Limb (tissue), 2 donors: ENCODE results near the gene SF3A1.

Experiments
- DNase-seq, 2 donors: peaks; one replicate each; pipeline ENCODE4 v3.0.0-alpha.2; 2016; ENCODE audit errors: extremely low spot score in 2 of 2

SF3A1 gene

DNA sequence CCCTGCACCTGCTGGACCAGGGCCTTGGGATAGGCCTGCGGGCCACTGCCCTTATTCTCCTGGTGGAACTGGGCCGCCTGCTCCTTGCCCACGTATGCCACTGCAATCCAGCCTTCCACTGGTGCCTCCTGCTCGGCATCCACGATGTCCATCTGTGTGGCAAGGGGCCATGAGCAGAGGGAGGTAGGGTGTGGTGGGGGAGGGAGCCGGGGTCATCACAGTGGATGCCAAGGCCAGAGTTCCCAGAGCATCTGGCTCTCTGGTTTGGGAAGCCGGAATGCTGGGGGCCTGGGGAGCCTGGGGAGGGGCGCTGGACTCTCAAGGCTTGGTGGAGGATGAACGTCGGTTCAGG lies 29.9 kb upstream of the SF3A1 start:
- DNase-seq, result no peak

DNA sequence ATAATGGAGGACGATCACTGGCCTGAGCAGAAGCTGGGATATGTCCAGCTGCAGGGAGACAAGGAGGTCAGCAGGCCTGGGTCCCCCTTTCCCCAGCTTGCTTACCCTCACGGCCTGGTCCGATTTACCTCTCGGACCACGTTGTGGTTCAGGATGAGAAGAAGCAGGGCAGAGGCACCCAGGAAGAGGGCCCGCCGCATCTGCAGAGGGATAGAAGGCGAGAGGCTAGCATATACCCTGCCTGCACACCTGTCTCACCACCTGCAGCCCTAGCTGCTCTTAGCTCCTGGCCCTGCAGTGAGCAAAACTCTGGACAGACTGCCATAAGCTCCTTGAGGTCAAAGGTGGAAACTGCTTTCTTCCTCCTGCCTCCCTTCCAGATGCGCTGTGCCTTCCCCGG lies 29.2 kb upstream of the SF3A1 start:
- no peak for DNase-seq

DNA sequence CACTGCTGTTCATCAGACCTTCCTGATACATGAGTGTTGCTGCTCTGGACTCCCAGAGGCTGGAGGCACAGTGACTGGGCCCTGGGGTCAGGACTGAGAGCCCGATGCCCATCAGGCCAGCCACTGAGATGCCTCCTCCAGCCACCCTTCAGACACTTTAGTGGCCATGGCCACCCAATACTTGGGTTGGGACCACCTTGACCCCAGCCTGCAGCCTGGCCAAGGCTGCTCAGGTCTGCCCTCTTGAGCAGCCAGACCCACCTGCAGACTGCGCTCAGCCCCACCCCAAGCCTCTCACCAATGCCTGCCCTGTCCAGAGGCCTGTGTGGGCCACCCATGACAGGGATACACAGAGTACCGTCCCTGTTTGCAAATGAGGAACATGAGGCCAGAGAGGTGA lies 26.4 kb upstream of the SF3A1 start:
- no peak for DNase-seq

DNA sequence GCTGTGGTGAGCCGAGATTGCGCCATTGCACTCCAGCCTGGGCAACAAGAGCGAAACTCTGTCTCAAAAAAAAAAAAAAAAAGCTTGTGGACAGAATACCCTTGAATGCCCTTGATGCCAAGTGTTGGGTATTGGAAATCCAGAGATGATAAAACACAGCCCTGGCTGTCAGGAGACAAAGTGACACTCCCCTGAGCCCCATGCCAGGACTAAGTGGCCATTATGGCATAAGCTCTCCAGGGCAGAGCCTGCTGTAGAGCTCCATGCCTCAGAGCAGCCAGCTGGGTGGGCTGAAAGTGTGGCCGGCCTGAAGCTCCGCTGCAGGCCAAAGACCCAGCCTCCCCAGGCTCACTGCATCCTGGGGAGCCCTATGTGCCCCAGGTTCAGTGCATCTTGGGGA lies 25.6 kb upstream of the SF3A1 start:
- no peak for DNase-seq

DNA sequence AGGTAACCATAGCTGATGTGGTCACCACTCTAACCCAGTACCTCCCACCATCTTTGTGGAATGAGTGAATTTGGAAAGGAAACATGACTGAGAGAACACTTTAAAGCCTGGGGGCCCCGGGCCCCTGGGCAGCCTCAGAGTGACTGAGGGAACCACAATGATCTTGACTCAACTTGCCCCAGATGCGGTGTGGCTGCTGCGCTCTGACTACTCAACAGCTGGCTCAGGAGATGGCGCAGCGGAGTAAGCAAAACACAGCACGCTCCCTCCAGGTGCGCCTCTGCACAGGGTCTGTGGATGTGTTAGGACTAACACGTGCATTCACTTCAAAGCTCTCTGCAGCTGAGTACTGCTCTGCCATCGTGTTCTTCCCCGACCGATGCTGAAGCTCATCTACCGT lies 24.6 kb upstream of the SF3A1 start:
- no peak for DNase-seq

DNA sequence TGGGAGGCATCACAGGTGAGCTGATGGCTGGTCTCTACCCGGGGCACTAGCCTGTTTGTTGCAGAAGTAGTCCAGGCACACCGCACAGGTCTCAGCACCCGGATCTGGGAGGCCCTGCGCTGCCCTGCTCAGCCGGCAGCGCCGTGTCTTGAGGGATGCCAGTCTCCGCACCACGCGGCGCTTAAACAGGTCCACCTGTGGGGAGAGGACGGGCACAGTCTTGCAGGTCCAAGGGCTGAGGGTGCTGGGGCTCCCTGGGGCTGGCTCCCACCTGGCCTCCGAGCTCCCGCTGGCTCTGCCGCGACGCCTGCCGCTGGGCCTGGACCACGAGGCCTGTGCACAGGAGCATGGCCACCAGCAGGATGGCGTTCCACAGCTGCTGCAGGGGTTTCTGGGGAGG lies 23.3 kb upstream of the SF3A1 start:
- DNase-seq, result no peak

DNA sequence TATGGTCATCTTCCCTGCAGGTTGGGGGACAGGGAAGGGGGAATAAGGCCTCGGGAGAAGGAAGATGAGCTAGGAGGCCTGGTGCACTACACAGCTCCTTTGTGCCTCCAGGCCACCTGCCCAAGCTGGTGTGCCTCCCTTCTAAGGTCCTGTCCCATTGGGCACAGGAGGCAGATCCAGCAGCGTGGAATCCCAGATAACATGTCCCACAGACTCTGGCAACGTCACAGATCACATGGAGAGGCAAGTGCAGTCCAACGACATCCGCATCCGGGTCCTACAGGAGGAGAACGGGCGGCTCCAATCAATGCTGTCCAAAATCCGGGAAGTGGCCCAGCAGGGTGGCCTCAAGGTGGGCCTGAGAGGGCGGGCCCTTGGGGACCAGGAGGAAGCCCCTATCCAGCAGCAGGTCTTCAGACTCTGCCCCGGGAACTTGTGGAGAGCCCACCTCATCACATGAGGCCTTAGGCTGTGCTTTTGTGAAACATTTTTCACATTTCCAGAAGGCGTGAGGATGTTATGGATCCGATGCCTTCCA lies 18.7 kb upstream of the SF3A1 start:
- no peak for DNase-seq

DNA sequence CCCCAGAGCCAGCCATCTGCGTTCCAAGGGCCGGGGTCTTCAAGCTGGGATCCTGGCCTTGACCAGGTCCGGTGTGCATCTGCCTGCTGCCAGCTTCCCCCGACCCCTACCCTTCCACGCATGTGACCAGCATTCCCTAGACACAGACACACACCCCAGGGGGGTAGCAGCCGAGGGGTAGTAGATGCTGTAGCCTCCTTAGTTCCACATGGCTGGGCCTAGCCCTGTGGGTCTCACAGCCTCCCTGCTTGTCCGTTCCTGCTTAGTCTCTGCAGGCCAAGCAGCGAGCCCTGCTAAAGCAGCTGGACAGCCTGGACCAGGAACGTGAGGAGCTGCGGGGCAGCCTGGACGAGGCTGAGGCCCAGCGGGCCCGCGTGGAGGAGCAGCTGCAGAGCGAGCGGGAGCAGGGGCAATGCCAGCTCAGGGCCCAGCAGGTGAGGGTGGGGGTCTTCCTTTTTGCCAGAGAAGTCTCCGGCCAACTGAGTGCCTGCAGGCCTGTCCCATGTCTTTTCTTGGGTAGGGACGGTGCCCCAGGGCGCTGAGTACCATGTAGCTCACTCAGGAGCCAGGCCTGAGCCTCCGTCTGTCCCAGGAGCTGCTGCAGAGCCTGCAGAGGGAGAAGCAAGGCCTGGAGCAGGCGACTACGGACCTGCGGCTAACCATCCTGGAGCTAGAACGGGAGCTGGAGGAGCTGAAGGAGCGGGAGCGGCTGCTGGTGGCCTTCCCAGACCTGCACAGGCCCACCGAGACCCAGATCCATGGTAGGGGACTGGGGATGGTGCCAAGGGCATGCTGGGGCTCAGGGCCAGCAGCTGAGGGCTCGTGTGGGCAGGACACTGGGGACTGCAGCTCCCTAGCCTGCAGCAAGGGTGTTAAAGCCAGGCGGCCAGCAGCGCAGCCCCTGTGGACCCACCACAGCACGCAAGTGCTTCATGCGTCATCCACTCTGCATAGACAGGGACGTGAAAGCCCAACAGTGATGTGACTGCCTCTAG lies 16.9 kb upstream of the SF3A1 start:
- DNase-seq, result peak in 1 of 2 donors; percentile 25

DNA sequence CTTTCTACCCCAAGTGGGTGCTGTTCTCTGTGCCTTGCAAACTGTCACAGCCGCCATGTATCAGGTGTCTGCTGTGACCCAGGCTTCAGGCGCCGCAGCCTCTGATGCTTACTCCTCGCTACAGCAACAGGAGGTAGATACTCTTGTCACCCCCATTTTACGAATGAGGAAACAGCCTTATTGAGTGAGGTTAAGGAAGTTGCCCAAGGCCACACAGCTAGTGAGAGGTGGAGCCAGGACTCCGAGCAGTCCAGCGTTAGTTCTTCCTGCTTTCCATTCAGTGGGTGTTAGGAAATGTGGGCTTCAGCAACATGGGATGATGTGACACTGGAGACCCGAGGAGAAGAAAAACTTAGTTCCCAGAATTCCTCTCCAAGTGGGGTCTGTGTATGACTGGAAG lies 16.2 kb upstream of the SF3A1 start:
- DNase-seq, result no peak

DNA sequence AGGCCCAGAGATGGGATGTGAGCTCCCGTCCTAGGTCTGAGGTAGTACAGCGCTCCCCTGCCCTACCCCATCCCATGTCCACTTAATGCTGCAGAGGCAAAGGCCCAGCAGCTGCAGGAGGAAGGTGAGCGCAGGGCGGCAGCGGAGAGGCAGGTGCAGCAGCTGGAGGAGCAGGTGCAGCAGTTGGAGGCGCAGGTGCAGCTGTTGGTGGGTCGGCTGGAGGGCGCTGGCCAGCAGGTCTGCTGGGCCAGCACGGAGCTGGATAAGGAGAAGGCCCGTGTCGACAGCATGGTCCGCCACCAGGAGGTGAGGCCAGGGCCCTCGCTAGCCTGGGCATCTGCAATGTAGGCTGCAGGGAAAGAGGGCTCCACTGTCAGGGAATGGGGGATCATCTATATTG lies 15.3 kb upstream of the SF3A1 start:
- no peak for DNase-seq

DNA sequence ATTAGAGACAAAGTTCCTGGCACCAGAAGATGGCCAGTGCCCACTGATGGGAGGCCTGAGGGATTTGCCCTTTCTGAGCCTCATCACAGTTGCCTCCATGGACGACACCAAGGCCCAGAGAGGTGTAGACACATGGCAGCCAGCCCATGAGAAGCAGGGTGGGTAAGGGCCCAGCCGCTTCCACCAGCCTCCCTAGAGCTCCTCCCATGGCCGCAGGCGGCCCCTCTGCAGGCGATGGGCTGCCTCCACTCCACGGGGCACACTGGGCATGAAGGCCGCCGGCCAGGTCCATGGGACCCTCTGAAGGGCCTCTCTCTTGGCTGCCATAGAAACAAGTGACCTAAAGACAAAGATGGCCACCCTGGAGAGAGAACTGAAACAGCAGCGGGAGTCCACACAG lies 14.6 kb upstream of the SF3A1 start:
- no peak for DNase-seq

DNA sequence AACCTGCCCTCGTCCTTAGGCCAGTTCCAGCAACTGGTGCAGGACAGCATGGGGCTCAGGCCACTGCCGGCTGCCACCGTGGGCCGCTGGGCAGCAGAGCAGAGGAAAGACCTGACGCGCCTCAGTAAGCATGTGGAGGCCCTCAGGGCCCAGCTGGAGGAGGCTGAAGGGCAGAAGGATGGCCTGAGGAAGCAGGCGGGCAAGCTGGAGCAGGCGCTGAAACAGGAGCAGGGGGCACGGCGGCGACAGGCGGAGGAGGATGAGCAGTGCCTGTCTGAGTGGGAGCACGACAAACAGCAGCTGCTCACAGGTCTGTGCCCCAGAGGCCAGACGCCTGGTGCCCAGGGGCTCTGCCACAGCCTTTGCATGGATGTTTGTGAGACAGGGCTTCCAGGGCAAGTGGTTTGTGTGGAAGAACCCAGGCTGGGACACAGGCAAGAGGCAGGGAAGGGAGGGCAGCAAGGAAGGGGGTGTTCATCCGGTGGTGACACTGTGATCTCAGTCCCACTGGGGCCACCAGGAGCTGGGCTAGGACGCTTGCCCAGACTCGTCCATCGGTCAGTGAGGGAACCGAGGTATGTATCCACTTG lies 14.0 kb upstream of the SF3A1 start:
- DNase-seq, result no peak

DNA sequence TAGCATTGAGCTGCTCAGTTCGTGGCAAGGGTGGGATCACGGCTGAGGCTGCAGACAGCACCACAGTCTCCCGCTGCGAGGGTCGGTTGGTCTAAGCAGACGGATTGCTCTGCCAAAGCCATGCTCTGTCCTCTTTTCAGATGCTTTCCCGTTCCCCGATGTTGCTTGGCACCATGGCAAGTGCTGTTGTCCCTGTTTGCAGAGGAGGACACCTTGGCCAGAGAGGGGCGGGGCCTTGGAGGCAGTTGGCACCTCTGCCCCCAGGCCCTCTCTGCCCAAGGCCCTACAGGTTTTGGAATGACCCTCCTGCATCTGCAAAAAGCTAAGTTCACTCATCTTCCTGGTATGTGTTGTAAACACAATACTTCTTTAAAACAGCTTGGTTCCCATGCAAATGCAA lies 11.7 kb upstream of the SF3A1 start:
- no peak for DNase-seq

DNA sequence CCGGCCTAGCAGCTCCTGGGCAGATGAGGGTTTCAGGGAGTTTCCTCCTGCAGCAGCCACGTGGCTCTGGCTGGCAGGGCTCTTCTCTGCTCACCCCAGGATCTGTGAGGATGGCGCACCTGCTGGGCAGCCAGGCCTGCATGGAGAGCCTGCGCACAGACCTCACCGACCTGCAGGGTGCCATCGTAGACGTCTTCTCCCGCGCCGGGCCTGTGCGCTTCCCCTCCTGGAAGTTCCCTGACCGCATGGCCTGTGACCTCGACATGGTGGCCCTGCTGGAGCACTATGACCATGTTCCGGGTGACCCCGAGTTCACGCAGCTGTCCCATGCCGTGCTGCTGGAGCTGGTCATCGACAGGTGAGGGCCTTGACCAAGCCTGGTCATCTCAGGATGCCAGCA lies 9.2 kb upstream of the SF3A1 start:
- DNase-seq, result no peak

DNA sequence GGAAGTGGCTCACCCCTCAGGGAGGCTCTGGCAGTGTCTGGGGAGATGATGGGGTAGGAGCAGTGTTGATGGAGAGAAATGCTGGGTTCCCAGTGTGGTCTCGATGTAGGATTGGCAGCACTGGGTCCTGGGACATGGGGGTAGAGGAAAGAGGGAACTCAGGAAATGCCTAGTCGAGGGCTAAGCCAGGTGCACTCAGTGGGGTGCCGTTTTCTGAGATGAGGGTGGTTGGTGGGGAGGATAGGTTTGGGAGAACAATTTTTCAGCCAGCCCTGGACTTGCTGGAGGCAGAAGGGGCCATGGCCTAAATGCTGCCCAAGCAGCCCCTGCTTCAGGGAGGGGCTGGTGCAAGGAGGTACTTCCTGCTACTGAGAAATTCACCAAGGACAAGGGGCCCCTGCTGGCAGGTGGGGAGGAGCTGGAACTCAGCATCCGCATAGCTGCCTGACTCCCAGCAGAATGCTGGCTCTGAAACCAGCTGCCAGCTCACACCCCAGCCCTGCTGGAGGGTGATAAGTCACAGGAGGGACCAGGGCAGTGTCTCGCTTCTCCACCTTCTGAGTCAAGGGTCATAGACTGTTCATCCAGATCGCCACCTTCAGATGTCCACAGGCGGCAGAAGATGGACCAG lies 6.1 kb upstream of the SF3A1 start:
- DNase-seq, result no peak

DNA sequence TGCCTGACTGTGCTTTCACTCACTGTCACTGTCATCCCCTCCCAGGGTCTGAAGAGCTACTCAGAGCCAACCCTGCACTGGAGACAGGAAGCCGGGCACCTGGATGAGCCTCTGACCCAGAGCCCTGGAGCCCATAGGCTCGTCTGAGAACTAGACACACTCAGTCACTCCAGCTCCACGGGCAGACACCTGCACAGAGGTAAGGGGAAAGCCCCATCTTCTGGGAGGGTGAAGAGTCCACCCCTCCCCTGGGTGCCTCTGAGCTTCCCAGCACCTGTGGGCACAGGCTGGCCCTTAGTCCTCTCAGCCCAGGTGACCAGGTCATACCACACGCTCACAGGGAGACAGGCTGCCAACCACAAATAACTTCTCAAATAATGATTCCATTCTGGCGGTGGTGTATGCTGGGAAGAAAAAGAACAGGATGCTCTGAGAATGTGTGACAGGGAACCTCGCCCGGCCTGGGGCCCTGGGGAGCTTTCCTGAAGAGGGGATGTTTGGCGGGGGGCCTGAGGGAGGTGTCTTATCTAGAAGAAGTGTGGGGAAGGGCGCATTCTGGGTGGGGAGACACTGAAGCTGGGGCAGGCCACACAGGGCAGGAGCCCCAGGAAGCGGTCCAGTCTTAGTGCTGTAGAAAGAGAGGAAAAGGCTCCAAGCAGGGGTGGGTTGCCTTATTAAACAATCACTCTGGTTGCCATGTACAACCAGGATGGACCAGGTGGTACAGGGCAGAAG lies 5.4 kb upstream of the SF3A1 start:
- no peak for DNase-seq

DNA sequence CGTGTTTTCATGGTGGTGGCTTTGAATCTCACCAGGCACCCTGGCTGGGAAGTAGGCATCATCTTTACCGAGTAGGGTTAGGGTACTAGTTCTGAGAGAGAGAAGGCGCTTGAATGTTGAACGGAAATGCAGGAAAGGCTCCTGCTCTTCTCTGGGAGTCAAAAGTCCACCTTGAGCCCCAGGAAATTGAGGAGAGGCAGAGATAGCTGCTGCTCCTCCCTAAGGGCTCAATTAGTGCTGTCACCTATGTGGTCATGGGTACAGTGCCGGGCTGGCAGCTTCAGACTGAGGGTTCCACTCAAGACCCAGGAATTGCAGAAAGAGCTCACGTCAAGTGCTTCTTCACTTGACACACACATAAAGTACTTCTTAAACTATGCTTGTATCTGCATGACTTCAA lies 1.8 kb upstream of the SF3A1 start:
- DNase-seq, result no peak

DNA sequence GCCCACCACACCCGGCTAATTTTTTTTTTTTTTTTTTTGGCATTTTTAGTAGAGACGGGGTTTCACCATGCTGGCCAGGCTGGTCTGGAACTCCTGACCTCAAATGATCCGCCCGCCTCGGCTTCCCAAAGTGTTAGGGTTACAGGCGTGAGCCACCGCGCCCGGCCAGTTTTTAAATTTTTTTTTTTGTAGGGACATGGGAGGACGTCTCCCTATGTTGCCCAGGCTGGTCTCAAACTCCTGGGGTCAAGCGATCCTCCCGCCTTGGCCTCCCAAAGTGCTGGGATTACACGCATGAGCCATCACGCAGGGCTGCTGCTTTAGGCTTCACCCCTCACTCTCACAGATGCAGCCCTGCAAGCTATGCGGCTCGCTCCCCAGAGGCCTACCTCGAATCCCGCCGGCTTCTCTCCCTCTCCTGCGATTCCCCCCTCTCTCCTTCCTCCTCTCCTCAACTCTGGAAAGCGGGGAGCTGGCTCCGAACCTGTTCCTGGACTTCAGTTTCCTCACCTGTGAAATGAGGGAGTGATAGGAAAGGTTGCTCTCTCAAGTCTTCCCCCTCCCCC lies 1.0 kb upstream of the SF3A1 start:
- no peak for DNase-seq

DNA sequence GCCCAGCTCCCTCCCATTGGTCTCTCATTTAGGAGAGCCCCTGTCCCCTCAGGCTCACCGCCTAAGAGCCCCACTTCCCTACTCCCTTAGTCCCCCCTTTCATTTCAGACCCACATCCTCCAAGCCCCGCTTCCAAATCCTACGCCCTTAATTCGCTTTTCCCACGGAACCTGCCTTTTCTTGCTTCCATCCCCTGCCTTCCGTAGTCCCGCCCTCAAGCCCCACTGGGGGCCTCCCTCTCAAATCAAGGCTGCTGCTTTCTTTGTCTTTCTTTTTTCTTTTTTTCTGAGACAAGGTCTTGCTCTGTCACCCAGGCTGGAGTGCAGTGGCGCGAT lies 509 bp upstream of the SF3A1 start:
- DNase-seq, result no peak

DNA sequence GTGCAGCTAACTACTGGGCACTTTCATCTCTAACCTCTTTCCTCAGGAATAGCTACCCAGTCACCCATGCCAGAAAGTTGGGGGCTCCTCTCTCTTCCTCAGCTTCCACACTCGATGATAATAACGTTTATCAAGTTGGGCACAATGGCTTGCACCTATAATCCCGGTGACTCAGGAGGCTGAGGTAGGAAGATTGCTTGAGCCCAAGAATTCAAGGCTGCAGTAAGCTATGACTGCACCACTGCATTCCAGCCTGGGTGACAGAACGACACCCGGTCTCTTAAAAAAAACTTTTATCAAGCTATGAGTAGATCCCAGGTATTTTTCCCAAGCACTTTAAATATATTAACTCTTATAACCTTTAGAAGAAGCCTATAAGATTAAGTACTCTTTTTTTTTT lies 2.0 kb downstream of the SF3A1 start:
- no peak for DNase-seq

DNA sequence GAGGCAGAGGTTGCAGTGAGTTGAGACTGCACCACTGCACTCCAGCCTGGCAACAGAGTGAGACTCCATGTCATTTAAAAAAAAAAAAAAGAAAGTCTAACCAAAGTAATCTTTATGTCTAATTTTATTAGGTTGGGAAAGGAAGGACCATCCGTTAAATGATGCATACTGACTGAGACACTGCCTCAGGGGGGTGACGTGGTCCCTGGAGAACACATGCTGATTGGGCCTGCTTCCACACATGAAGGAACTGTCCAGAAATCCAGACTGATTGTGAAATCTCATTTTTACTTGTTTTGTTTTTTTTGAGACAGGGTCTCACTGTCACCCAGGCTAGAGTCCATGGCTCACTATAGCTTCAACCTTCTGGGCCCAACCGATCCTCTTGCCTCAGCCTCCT lies 5.5 kb downstream of the SF3A1 start:
- DNase-seq, result no peak

DNA sequence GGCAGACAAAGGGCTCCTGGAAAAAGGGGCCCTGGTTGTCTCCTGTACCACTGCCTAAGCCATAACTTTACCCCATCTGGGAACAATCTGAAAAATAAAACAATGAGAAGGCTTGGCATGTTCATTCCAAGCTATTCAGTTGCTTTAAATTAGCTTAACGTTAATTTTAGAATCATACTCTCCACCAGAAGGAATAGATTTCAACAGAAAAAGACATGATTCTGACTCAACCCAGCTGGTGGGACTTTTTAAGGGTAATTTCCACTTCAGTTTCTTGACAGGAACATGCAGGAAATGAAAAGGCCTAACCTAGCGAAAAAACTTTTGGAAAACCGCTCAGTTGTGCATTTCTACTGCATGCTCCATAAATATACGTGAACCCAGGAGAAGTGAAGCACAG lies 7.9 kb downstream of the SF3A1 start:
- no peak for DNase-seq
